Endodermal cell (in vitro differentiated cells): ENCODE results near the gene SOX6. TPM values are rescaled to one million over a fixed set of nuclear protein-coding genes. Genes with fewer than 3 reads are reported as not detected.

Experiments
- DNase-seq: peaks from one replicate; pipeline ENCODE4 v3.0.0-alpha.2; 2017
- H3K27ac ChIP-seq: 2 replicates; pipeline ENCODE4 v1.5.1; 2013; ENCODE audit warnings: mild to moderate bottlenecking, low read depth, low read length, moderate library complexity
- H3K27me3 ChIP-seq: 2 replicates; pipeline ENCODE4 v1.6.1; 2013; ENCODE audit warnings: mild to moderate bottlenecking, low read length, moderate library complexity; ENCODE audit not compliant: insufficient read depth, control insufficient read depth, poor library complexity, severe bottlenecking
- H3K36me3 ChIP-seq: 2 replicates; pipeline ENCODE4 v1.7.0; 2013; ENCODE audit warnings: mild to moderate bottlenecking, low read length, moderate library complexity; ENCODE audit not compliant: control insufficient read depth, insufficient read depth
- H3K4me1 ChIP-seq: one replicate; pipeline ENCODE4 v1.7.0; 2013; ENCODE audit warnings: low read length; ENCODE audit not compliant: control insufficient read depth, insufficient read depth
- H3K4me3 ChIP-seq: 2 replicates; pipeline ENCODE4 v1.5.1; 2013; ENCODE audit warnings: mild to moderate bottlenecking, low read length, moderate library complexity
- H3K9ac ChIP-seq: 2 replicates; pipeline ENCODE4 v1.6.1; 2013; ENCODE audit warnings: mild to moderate bottlenecking, low read length, moderate library complexity; ENCODE audit not compliant: poor library complexity, severe bottlenecking; ENCODE audit errors: extremely low read depth
- H3K9me3 ChIP-seq: 2 replicates; pipeline ENCODE4 v1.6.1; 2013; ENCODE audit warnings: mild to moderate bottlenecking, low read length, moderate library complexity; ENCODE audit not compliant: control insufficient read depth
- H3K27ac Mint-ChIP-seq: 2 replicates; pipeline ENCODE4 v1.8.0; 2020; ENCODE audit warnings: mixed read lengths
- H3K27me3 Mint-ChIP-seq: 2 replicates; pipeline ENCODE4 v1.8.0; 2021; ENCODE audit warnings: mild to moderate bottlenecking, mixed read lengths; ENCODE audit not compliant: insufficient read depth
- H3K36me3 Mint-ChIP-seq: 2 replicates; pipeline ENCODE4 v1.8.0; 2020; ENCODE audit warnings: low read depth, mixed read lengths
- H3K4me1 Mint-ChIP-seq: 2 replicates; pipeline ENCODE4 v1.8.0; 2020; ENCODE audit warnings: mixed read lengths
- H3K4me3 Mint-ChIP-seq: 2 replicates; pipeline ENCODE4 v1.8.0; 2020; ENCODE audit warnings: mild to moderate bottlenecking, moderate library complexity, mixed read lengths
- H3K9me3 Mint-ChIP-seq: 2 replicates; pipeline ENCODE4 v1.8.0; 2020; ENCODE audit warnings: mild to moderate bottlenecking, mixed read lengths
- WGBS, 2 experiments: methylation state at CpG; one replicate each; pipeline versions ENCODE4 v1.1.5 to v1.1.7; 2013; ENCODE audit warnings: missing lambda C conversion rate in 2 of 2, mixed read lengths in 1 of 2; ENCODE audit not compliant: insufficient coverage in 1 of 2, insufficient read length in 1 of 2; 5-methylcytosine and 5-hydroxymethylcytosine counted together
- total RNA-seq, 2 donors: library from RNA; stranded (reverse); fragmentation: NEBNext Ultra II Directional in 1 of 2; extraction: Animal tissue kit (Norgen Biotek cat#: 25700) in 1 of 2; gene quantifications; 2 replicates in 1 of 2; 3 replicates in 1 of 2; pipeline ENCODE4 v1.2.1, GENCODE V29; 2021
- TF ChIP-seq, protein P1 (sequence below): fragments of 200-600 bp; sonication (generic); conservative IDR thresholded peaks from 2 replicates; pipeline ENCODE4 v1.5.0; 2021; ENCODE audit warnings: antibody characterized with exemption, mild to moderate bottlenecking

SOX6 gene
- total RNA-seq, 2 donors from 2014 or later = 0.13 to 0.20 TPM

DNA sequence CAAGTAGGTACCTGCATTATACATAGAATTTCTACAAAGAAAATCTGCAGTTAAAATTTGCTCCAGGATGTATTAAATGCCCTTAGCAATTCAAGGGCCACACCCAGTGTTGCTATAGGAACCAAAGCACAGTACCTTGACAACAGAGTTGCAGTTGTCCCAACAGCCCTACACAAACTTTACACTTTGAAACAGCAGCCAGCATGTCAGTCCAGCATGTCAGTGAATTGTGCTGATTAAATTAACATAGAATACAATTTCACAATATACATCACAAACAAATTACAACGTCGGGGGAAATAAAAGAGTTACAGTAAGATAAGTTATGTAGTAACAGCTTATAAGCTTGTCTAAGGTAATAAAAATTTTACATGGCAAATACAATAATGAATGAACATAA is 389.2 kb downstream of the SOX6 start:
- Mint-ChIP-seq H3K27me3 (no peaks in the 10 kb centered on the region), H3K4me3 (no peak overlapping the region), H3K36me3 (no peaks in the 10 kb centered on the region), H3K27ac (no peak overlapping the region), H3K4me1 (peaks cover 26% of the 10 kb centered on the region), H3K9me3 (no peaks in the 10 kb centered on the region)
- Histone ChIP-seq H3K36me3 (no peaks in the 10 kb centered on the region), H3K9ac (no peak overlapping the region), H3K27me3 (no peaks in the 10 kb centered on the region), H3K4me1 (no peaks in the 10 kb centered on the region), H3K27ac (no peak overlapping the region), H3K9me3 (no peaks in the 10 kb centered on the region), H3K4me3 (no peak overlapping the region)
- DNase-seq = no peak
- no CpG with 5 or more reads among the region's 2 CpGs for WGBS, 2 experiments
- TF ChIP-seq, protein P1, sequence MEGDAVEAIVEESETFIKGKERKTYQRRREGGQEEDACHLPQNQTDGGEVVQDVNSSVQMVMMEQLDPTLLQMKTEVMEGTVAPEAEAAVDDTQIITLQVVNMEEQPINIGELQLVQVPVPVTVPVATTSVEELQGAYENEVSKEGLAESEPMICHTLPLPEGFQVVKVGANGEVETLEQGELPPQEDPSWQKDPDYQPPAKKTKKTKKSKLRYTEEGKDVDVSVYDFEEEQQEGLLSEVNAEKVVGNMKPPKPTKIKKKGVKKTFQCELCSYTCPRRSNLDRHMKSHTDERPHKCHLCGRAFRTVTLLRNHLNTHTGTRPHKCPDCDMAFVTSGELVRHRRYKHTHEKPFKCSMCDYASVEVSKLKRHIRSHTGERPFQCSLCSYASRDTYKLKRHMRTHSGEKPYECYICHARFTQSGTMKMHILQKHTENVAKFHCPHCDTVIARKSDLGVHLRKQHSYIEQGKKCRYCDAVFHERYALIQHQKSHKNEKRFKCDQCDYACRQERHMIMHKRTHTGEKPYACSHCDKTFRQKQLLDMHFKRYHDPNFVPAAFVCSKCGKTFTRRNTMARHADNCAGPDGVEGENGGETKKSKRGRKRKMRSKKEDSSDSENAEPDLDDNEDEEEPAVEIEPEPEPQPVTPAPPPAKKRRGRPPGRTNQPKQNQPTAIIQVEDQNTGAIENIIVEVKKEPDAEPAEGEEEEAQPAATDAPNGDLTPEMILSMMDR = no peak

DNA sequence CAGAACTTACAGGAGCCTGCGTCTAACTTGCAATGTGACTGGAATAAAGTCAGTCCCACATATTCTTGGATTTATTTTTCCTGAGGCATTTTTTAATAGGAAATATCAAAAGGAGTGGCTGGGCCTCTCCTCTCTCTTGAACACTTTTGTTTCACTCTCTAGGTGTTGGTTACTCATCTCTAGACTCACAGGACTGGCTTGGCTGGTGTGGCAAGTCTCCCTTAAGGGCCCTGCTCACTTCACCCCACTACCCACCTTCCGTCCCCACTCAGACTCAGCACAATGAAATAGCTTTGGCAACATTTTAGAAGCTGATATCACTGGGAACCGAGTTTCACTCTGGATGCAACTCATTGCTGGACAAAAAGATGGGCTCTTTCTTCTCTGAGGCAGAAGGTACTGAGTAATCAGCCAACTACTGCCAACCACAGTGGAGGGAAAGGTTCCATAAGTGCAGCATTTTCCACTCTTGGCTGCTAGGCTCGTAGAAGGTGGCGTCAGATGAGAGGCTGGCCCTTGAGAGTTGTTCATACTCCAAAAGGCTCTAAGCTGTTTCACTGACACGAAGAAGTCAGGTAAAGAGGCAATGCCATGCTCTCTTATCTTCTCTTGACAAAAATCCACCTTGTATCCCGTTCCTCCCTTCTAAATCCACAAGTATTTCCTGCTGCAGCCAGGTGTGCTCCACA is 390.6 kb downstream of the SOX6 start:
- H3K27me3 ChIP-seq = no peaks in the 10 kb centered on the region
- H3K4me3 ChIP-seq = no peak overlapping the region
- Mint-ChIP-seq H3K27ac (no peak overlapping the region), H3K27me3 (no peaks in the 10 kb centered on the region), H3K4me1 (peaks cover 24% of the 10 kb centered on the region), H3K4me3 (no peak overlapping the region), H3K36me3 (no peaks in the 10 kb centered on the region), H3K9me3 (no peaks in the 10 kb centered on the region)
- H3K36me3 ChIP-seq = no peaks in the 10 kb centered on the region
- no peak for DNase-seq
- H3K27ac ChIP-seq = no peak overlapping the region
- H3K9me3 ChIP-seq = no peaks in the 10 kb centered on the region
- WGBS, 2 experiments = 91 to 96% methylated on average over 6 to 7 of the region's 7 CpGs
- no peaks in the 10 kb centered on the region for H3K4me1 ChIP-seq
- H3K9ac ChIP-seq = no peak overlapping the region
- TF ChIP-seq, protein P1 = no peak

DNA sequence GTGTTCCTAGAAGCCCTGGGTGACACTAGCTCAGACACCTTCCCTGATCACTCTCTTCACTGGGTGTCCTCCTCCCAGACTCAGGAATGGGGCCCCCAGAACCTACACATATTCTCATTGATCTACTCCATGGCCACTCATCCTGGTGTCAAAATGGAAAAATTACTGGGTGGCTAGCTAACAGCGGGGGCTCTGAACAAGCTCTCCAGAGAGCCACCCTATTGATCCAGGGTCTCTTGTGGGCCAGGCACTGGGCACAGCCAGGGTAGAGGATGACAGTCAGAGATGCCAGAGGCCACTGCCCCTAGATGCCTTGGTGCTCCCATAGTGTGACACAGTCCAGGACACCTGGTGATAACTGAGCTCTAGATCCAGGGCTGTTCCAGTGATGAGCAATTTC is 393.1 kb downstream of the SOX6 start:
- peaks cover 3% of the 10 kb centered on the region for H3K4me1 Mint-ChIP-seq
- H3K4me1 ChIP-seq = no peaks in the 10 kb centered on the region
- no peaks in the 10 kb centered on the region for H3K27me3 Mint-ChIP-seq
- no peak for DNase-seq
- no peaks in the 10 kb centered on the region for H3K36me3 ChIP-seq
- TF ChIP-seq, protein P1 = no peak
- WGBS, 2 experiments = 90 to 91% methylated on average over 1 of the region's 1 CpG
- H3K9me3 Mint-ChIP-seq = no peaks in the 10 kb centered on the region
- no peak overlapping the region for H3K4me3 Mint-ChIP-seq
- H3K27ac ChIP-seq = no peak overlapping the region
- H3K9me3 ChIP-seq = no peaks in the 10 kb centered on the region
- no peaks in the 10 kb centered on the region for H3K36me3 Mint-ChIP-seq
- H3K27ac Mint-ChIP-seq = no peak overlapping the region
- H3K9ac ChIP-seq = no peak overlapping the region
- no peak overlapping the region for H3K4me3 ChIP-seq
- H3K27me3 ChIP-seq = no peaks in the 10 kb centered on the region
